ENCODE data around the gene PEX26. TPM values are rescaled to one million over a fixed set of nuclear protein-coding genes. Genes with fewer than 3 reads are reported as not detected.

Gene PEX26
- total and polyA plus RNA-seq, 2 donors (not counting 3 experiments of a cell fraction or from before 2014, with no cell fraction given), result 25.6 to 44.4 TPM

- no peaks in the 10 kb centered on the region for H3K79me2 ChIP-seq (ENCODE audit: control insufficient read depth, insufficient read depth, low read length)
- DNase-seq (ENCODE audit: low read depth, low spot score), result no peak
- H3K27me3 ChIP-seq (ENCODE audit: control insufficient read depth in 2 of 2, insufficient read depth in 2 of 2, low read length in 2 of 2), result no peaks in the 10 kb centered on the region
- intact Hi-C loops (cut with micrococcal nuclease) (no loop called here), dilution Hi-C loops (cut with MboI; ENCODE audit: extremely low pct_ligation_motif_present, low sequenced_read_pairs) (no loop called here)
- H3K9me3 ChIP-seq (replicated peaks; ENCODE audit: control insufficient read depth, insufficient read depth, low read length), result no peaks in the 10 kb centered on the region
- no peaks in the 10 kb centered on the region for H3K4me1 ChIP-seq (ENCODE audit: control insufficient read depth, extremely low read depth, insufficient read depth, low read length)
- no peak overlapping the region for H3K4me2 ChIP-seq (ENCODE audit: insufficient read depth, low read length)
- H3K27ac ChIP-seq (ENCODE audit: insufficient read depth, low read depth, low read length), result no peak overlapping the region
- no TSS peak for BruUV-seq (replicated peaks)
- no peaks in the 10 kb centered on the region for H4K20me1 ChIP-seq (replicated peaks; ENCODE audit: control insufficient read depth, extremely low read depth, insufficient read depth, low read length)
- TF ChIP-seq GATA2 (IDR thresholded peaks at IDR 0.05; ENCODE audit: insufficient read depth, insufficient read length, low read depth, low read length) (no peak), MYC (IDR thresholded peaks at IDR 0.05; ENCODE audit: low read depth, low read length) (no peak), CTCF (IDR thresholded peaks at IDR 0.05; ENCODE audit: extremely low read depth in 1 of 2, insufficient read depth in 1 of 2, low read depth in 1 of 2, low read length in 2 of 2) (no peak), FOS (IDR thresholded peaks at IDR 0.05; ENCODE audit: borderline replicate concordance, insufficient read depth, low read length) (no peak), EZH2 (IDR thresholded peaks at IDR 0.05; ENCODE audit: borderline replicate concordance, low read depth, low read length, severe bottlenecking) (no peak), POLR2A (IDR thresholded peaks at IDR 0.05; ENCODE audit: low read depth, low read length) (no peak), POLR2AphosphoS5 (IDR thresholded peaks at IDR 0.05; ENCODE audit: insufficient read depth, low read depth, low read length) (no peak), JUN (IDR thresholded peaks at IDR 0.05; ENCODE audit: borderline replicate concordance, insufficient read depth, insufficient read length, low read depth) (no peak)
- TF ChIP-seq, protein P1, sequence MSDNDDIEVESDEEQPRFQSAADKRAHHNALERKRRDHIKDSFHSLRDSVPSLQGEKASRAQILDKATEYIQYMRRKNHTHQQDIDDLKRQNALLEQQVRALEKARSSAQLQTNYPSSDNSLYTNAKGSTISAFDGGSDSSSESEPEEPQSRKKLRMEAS (IDR thresholded peaks at IDR 0.05; ENCODE audit: insufficient read depth, insufficient read length), result no peak
- no peak overlapping the region for H3K9ac ChIP-seq (replicated peaks; ENCODE audit: extremely low read depth, insufficient read depth, low read length)
- no peak overlapping the region for H2AFZ ChIP-seq (ENCODE audit: low read depth, low read length)
- H3K36me3 ChIP-seq (ENCODE audit: control insufficient read depth in 2 of 2, extremely low read depth in 1 of 2, insufficient read depth in 2 of 2, low read length in 2 of 2), result no peaks in the 10 kb centered on the region
- H3K4me3 ChIP-seq (replicated peaks in 1 of 3; ENCODE audit: insufficient read depth in 1 of 3, low read depth in 1 of 3, low read length in 3 of 3), result no peak overlapping the region
- H3K9me1 ChIP-seq (replicated peaks; ENCODE audit: control insufficient read depth, extremely low read depth, insufficient read depth, low read length), result no peaks in the 10 kb centered on the region
- POLR2A ChIA-PET, result no interaction called here
- CTCF ChIA-PET, result interaction anchor here (1.1 kb wide), 1 partner anchor 30 kb away, joined by 3 read pairs; no protein-coding TSS in a partner anchor
- no peak for FAIRE-seq
Observed at GRCh38 chr22:18045794-18046193, 32.0 kb upstream of the PEX26 start.

Data from endothelial cell of umbilical vein (primary cell).